ENCODE measurements around the gene FGF5. TPM values are rescaled to one million over a fixed set of nuclear protein-coding genes. Genes with fewer than 3 reads are reported as not detected.
A peak's percentile ranks its signal among the peaks of the same experiment; 100 is the strongest.

Gene FGF5
- total and polyA plus RNA-seq, 10 of the 15 experiments (the other 5 are each of a cell fraction or from before 2014, with no cell fraction given): 0.87 to 7.4 (median 1.6) TPM

DNA sequence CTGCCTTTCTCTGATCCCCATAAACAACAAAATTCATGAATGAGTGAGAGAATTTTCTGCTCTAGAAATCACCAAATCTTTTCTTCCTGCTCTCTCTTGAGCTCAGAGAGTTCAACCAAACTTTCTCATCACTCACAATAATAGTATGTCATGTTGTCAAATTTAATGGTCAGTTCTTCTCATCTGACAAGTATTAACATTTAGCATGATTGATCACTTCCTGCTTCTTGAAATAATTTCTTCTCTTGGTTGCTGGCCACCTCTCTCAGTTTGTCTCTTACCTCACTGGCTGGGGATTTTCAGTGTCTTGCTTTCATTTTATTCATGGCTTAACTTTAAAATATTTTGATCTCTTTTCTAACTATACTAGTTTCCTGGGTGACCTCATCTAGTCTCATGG is 25.5 kb upstream of the FGF5 start (continued):
- TF ChIP-seq MTA3 (IDR thresholded peaks at IDR 0.05; ENCODE audit: borderline replicate concordance, low read length): no peak
- no peak for TF ChIP-seq FOS (IDR thresholded peaks at IDR 0.05; ENCODE audit: borderline replicate concordance, extremely low read depth, insufficient read length)
- TF ChIP-seq BCL11A (IDR thresholded peaks at IDR 0.05; ENCODE audit: low read depth, low read length): peak; percentile 80
- TF ChIP-seq, protein P1, sequence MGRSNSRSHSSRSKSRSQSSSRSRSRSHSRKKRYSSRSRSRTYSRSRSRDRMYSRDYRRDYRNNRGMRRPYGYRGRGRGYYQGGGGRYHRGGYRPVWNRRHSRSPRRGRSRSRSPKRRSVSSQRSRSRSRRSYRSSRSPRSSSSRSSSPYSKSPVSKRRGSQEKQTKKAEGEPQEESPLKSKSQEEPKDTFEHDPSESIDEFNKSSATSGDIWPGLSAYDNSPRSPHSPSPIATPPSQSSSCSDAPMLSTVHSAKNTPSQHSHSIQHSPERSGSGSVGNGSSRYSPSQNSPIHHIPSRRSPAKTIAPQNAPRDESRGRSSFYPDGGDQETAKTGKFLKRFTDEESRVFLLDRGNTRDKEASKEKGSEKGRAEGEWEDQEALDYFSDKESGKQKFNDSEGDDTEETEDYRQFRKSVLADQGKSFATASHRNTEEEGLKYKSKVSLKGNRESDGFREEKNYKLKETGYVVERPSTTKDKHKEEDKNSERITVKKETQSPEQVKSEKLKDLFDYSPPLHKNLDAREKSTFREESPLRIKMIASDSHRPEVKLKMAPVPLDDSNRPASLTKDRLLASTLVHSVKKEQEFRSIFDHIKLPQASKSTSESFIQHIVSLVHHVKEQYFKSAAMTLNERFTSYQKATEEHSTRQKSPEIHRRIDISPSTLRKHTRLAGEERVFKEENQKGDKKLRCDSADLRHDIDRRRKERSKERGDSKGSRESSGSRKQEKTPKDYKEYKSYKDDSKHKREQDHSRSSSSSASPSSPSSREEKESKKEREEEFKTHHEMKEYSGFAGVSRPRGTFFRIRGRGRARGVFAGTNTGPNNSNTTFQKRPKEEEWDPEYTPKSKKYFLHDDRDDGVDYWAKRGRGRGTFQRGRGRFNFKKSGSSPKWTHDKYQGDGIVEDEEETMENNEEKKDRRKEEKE (IDR thresholded peaks at IDR 0.05): no peak
- TF ChIP-seq ESRRA (IDR thresholded peaks at IDR 0.05; ENCODE audit: low read length): no peak
- no peak for TF ChIP-seq CHD1 (IDR thresholded peaks at IDR 0.05; ENCODE audit: low read depth, low read length)
- TF ChIP-seq ZNF274 (IDR thresholded peaks at IDR 0.05; ENCODE audit: insufficient read depth, insufficient read length): no peak
- TF ChIP-seq CHD4 (IDR thresholded peaks at IDR 0.05): no peak
- 0 out of 2 replicates have a peak, but pooled peaks have one; percentile 23 for TF ChIP-seq CREM (IDR thresholded peaks at IDR 0.05; ENCODE audit: low read depth)
- no peak for TF ChIP-seq KAT2A (conservative IDR thresholded peaks at IDR 0.05; ENCODE audit: control insufficient read depth, low read depth, low read length)
- TF ChIP-seq TCF3 (IDR thresholded peaks at IDR 0.05; ENCODE audit: borderline replicate concordance, insufficient read depth, low read depth, low read length): no peak
- TF ChIP-seq, protein P2, sequence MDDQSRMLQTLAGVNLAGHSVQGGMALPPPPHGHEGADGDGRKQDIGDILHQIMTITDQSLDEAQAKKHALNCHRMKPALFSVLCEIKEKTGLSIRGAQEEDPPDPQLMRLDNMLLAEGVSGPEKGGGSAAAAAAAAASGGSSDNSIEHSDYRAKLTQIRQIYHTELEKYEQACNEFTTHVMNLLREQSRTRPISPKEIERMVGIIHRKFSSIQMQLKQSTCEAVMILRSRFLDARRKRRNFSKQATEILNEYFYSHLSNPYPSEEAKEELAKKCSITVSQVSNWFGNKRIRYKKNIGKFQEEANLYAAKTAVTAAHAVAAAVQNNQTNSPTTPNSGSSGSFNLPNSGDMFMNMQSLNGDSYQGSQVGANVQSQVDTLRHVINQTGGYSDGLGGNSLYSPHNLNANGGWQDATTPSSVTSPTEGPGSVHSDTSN (IDR thresholded peaks at IDR 0.05; ENCODE audit: insufficient replicate concordance, low read depth, low read length): peak; percentile 88
- TF ChIP-seq CBX3 (IDR thresholded peaks at IDR 0.05; ENCODE audit: borderline replicate concordance, low read depth): no peak
- no peak for TF ChIP-seq BRCA1 (IDR thresholded peaks at IDR 0.05; ENCODE audit: low read depth, low read length)
- TF ChIP-seq ZSCAN29 (IDR thresholded peaks at IDR 0.05): no peak
- TF ChIP-seq EZH2 (IDR thresholded peaks at IDR 0.05; ENCODE audit: borderline replicate concordance, control insufficient read depth, low read depth, low read length): no peak
- TF ChIP-seq, protein P3, sequence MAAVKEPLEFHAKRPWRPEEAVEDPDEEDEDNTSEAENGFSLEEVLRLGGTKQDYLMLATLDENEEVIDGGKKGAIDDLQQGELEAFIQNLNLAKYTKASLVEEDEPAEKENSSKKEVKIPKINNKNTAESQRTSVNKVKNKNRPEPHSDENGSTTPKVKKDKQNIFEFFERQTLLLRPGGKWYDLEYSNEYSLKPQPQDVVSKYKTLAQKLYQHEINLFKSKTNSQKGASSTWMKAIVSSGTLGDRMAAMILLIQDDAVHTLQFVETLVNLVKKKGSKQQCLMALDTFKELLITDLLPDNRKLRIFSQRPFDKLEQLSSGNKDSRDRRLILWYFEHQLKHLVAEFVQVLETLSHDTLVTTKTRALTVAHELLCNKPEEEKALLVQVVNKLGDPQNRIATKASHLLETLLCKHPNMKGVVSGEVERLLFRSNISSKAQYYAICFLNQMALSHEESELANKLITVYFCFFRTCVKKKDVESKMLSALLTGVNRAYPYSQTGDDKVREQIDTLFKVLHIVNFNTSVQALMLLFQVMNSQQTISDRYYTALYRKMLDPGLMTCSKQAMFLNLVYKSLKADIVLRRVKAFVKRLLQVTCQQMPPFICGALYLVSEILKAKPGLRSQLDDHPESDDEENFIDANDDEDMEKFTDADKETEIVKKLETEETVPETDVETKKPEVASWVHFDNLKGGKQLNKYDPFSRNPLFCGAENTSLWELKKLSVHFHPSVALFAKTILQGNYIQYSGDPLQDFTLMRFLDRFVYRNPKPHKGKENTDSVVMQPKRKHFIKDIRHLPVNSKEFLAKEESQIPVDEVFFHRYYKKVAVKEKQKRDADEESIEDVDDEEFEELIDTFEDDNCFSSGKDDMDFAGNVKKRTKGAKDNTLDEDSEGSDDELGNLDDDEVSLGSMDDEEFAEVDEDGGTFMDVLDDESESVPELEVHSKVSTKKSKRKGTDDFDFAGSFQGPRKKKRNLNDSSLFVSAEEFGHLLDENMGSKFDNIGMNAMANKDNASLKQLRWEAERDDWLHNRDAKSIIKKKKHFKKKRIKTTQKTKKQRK (IDR thresholded peaks at IDR 0.05; ENCODE audit: low read depth, low read length): no peak
- TF ChIP-seq DPF2 (IDR thresholded peaks at IDR 0.05): peak; percentile 86
- TF ChIP-seq SP1 (IDR thresholded peaks at IDR 0.05; ENCODE audit: low read depth, low read length): no peak
- TF ChIP-seq, protein P4, sequence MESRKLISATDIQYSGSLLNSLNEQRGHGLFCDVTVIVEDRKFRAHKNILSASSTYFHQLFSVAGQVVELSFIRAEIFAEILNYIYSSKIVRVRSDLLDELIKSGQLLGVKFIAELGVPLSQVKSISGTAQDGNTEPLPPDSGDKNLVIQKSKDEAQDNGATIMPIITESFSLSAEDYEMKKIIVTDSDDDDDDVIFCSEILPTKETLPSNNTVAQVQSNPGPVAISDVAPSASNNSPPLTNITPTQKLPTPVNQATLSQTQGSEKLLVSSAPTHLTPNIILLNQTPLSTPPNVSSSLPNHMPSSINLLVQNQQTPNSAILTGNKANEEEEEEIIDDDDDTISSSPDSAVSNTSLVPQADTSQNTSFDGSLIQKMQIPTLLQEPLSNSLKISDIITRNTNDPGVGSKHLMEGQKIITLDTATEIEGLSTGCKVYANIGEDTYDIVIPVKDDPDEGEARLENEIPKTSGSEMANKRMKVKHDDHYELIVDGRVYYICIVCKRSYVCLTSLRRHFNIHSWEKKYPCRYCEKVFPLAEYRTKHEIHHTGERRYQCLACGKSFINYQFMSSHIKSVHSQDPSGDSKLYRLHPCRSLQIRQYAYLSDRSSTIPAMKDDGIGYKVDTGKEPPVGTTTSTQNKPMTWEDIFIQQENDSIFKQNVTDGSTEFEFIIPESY (IDR thresholded peaks at IDR 0.05): no peak
- TF ChIP-seq, protein P5, sequence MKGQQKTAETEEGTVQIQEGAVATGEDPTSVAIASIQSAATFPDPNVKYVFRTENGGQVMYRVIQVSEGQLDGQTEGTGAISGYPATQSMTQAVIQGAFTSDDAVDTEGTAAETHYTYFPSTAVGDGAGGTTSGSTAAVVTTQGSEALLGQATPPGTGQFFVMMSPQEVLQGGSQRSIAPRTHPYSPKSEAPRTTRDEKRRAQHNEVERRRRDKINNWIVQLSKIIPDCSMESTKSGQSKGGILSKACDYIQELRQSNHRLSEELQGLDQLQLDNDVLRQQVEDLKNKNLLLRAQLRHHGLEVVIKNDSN (IDR thresholded peaks at IDR 0.05; ENCODE audit: borderline replicate concordance, extremely low read length, insufficient read depth, low read depth, low read length): no peak
